Progenitor cell of endocrine pancreas (in vitro differentiated cells): ENCODE data around the gene EPG5. TPM values are rescaled to one million over a fixed set of nuclear protein-coding genes. Genes with fewer than 3 reads are reported as not detected.

ENCODE experiments used
- DNase-seq: peaks from one replicate; pipeline ENCODE4 v3.0.0; 2021; ENCODE audit warnings: low spot score; ENCODE audit not compliant: unreplicated experiment
- H3K27ac Mint-ChIP-seq: 2 replicates; pipeline ENCODE4 v1.8.0; 2021; ENCODE audit warnings: mild to moderate bottlenecking, moderate library complexity, mixed read lengths
- H3K27me3 Mint-ChIP-seq: 2 replicates; pipeline ENCODE4 v1.8.0; 2021; ENCODE audit warnings: mixed read lengths
- H3K36me3 Mint-ChIP-seq: 2 replicates; pipeline ENCODE4 v1.8.0; 2022; ENCODE audit warnings: mixed read lengths; ENCODE audit not compliant: insufficient read depth
- H3K4me1 Mint-ChIP-seq: 2 replicates; pipeline ENCODE4 v1.8.0; 2021; ENCODE audit warnings: low read depth, mixed read lengths
- H3K4me3 Mint-ChIP-seq: 2 replicates; pipeline ENCODE4 v1.8.0; 2021; ENCODE audit warnings: low read depth, mild to moderate bottlenecking, moderate library complexity, mixed read lengths
- H3K9me3 Mint-ChIP-seq: 2 replicates; pipeline ENCODE4 v1.8.0; 2021; ENCODE audit warnings: low read depth, mixed read lengths
- CTCF ChIP-seq: fragments of 200-600 bp; sonication (generic); IDR thresholded peaks from one replicate; pipeline ENCODE4 v1.5.0; 2021; ENCODE audit warnings: antibody characterized with exemption, mild to moderate bottlenecking; ENCODE audit not compliant: unreplicated experiment
- total RNA-seq: library from RNA; stranded (reverse); gene quantifications from 2 replicates; pipeline ENCODE4 v1.2.1, GENCODE V29; 2021

The EPG5 gene
- total RNA-seq, 1 donor from 2014 or later: 35.3 TPM

GRCh38 chr18:45860492-45860891 lies 106.6 kb downstream of the EPG5 start:
- H3K27me3 Mint-ChIP-seq: no peaks in the 10 kb centered on the region
- DNase-seq: no peak
- peaks cover 37% of the 10 kb centered on the region for H3K36me3 Mint-ChIP-seq
- no peak for TF ChIP-seq CTCF
- no peaks in the 10 kb centered on the region for H3K9me3 Mint-ChIP-seq
- H3K27ac Mint-ChIP-seq: peak overlapping the region; percentile 20
- H3K4me1 Mint-ChIP-seq: no peaks in the 10 kb centered on the region
- no peak overlapping the region for H3K4me3 Mint-ChIP-seq

GRCh38 chr18:45859334-45859733 lies 107.8 kb downstream of the EPG5 start:
- no peak for TF ChIP-seq CTCF
- Mint-ChIP-seq H3K27ac (peak overlapping the region; percentile 31), H3K36me3 (peaks cover 33% of the 10 kb centered on the region), H3K4me3 (no peak overlapping the region), H3K27me3 (no peaks in the 10 kb centered on the region), H3K9me3 (no peaks in the 10 kb centered on the region), H3K4me1 (no peaks in the 10 kb centered on the region)
- no peak for DNase-seq

GRCh38 chr18:45856531-45856930 lies 110.6 kb downstream of the EPG5 start:
- no peak for TF ChIP-seq CTCF
- Mint-ChIP-seq H3K27ac (no peak overlapping the region), H3K4me1 (no peaks in the 10 kb centered on the region), H3K9me3 (no peaks in the 10 kb centered on the region), H3K36me3 (peaks cover 26% of the 10 kb centered on the region), H3K27me3 (no peaks in the 10 kb centered on the region), H3K4me3 (no peak overlapping the region)
- no peak for DNase-seq

- Mint-ChIP-seq H3K27me3 (no peaks in the 10 kb centered on the region), H3K36me3 (peaks cover 22% of the 10 kb centered on the region), H3K4me3 (no peak overlapping the region), H3K27ac (no peak overlapping the region), H3K4me1 (no peaks in the 10 kb centered on the region), H3K9me3 (no peaks in the 10 kb centered on the region)
- TF ChIP-seq CTCF: no peak
- no peak for DNase-seq
Measured at GRCh38 chr18:45854036-45854586, 113.0 kb downstream of the EPG5 start.

GRCh38 chr18:45852631-45853030 lies 114.5 kb downstream of the EPG5 start:
- no peak for DNase-seq
- H3K9me3 Mint-ChIP-seq: no peaks in the 10 kb centered on the region
- H3K4me3 Mint-ChIP-seq: no peak overlapping the region
- peaks cover 19% of the 10 kb centered on the region for H3K36me3 Mint-ChIP-seq
- H3K27ac Mint-ChIP-seq: no peak overlapping the region
- no peaks in the 10 kb centered on the region for H3K27me3 Mint-ChIP-seq
- TF ChIP-seq CTCF: no peak
- no peaks in the 10 kb centered on the region for H3K4me1 Mint-ChIP-seq
